ENCODE data around the gene ARID4B. TPM values are rescaled to one million over a fixed set of nuclear protein-coding genes. Genes with fewer than 3 reads are reported as not detected.

The ARID4B gene
- total RNA-seq, 1 experiment from 2014 or later: 16.8 TPM

DNA sequence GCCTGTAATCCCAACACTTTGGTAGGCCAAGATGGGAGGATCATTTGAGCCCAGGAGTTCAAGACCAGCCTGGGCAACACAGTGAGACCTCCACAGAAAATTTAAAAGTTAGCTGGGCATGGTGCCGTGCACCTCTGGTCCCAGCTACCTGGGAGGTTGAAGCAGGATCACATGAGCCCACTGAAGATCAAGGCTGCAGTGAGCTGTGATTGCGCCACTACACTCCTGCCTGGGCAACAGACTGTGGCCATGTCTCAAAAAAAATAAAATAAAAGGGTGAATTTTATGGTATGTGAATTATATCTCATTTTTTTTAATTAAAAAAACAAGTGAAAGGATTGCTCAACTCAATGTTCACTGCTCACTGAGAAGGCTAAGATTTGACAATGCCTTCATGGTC is 8.7 kb downstream of the ARID4B start:
- TF ChIP-seq EZH2 (IDR thresholded peaks at IDR 0.05; ENCODE audit: low read length, unreplicated experiment) (no peak), EZH2phosphoT487 (IDR thresholded peaks at IDR 0.05; ENCODE audit: borderline replicate concordance, low read length) (no peak)
- TF ChIP-seq, protein P1, sequence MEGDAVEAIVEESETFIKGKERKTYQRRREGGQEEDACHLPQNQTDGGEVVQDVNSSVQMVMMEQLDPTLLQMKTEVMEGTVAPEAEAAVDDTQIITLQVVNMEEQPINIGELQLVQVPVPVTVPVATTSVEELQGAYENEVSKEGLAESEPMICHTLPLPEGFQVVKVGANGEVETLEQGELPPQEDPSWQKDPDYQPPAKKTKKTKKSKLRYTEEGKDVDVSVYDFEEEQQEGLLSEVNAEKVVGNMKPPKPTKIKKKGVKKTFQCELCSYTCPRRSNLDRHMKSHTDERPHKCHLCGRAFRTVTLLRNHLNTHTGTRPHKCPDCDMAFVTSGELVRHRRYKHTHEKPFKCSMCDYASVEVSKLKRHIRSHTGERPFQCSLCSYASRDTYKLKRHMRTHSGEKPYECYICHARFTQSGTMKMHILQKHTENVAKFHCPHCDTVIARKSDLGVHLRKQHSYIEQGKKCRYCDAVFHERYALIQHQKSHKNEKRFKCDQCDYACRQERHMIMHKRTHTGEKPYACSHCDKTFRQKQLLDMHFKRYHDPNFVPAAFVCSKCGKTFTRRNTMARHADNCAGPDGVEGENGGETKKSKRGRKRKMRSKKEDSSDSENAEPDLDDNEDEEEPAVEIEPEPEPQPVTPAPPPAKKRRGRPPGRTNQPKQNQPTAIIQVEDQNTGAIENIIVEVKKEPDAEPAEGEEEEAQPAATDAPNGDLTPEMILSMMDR (conservative IDR thresholded peaks at IDR 0.05; ENCODE audit: low read depth, low read length): no peak
- Histone ChIP-seq H3K4me1 (ENCODE audit: insufficient read depth, low read length) (no peaks in the 10 kb centered on the region), H3K4me3 (ENCODE audit: low read length) (no peak overlapping the region), H4K20me1 (ENCODE audit: low read length) (0 out of 2 replicates have a peak, but pooled peaks cover 1% of the 10 kb centered on the region), H3K79me2 (ENCODE audit: low read length) (peaks cover 92% of the 10 kb centered on the region), H3K27ac (ENCODE audit: low read length) (no peak overlapping the region), H3K4me2 (ENCODE audit: low read length) (no peak overlapping the region), H3K36me3 (ENCODE audit: low read depth, low read length) (0 out of 2 replicates have a peak, but pooled peaks cover 3% of the 10 kb centered on the region), H3F3A (ENCODE audit: low read length, unreplicated experiment) (no peaks in the 10 kb centered on the region), H3K9ac (ENCODE audit: low read length) (no peak overlapping the region), H3K9me2 (replicated peaks; ENCODE audit: low read length) (no peaks in the 10 kb centered on the region), H3K9me3 (ENCODE audit: low read length) (no peaks in the 10 kb centered on the region), H3K27me3 (ENCODE audit: low read length) (no peaks in the 10 kb centered on the region), H2AFZ (ENCODE audit: low read length) (no peak overlapping the region)
- CTCF ChIA-PET: no interaction called here
- DNase-seq: no peak
- BruUV-seq (replicated peaks): no TSS peak
- ATAC-seq: no peak
- intact Hi-C loops (cut with micrococcal nuclease): no loop called here
- POLR2A ChIA-PET (ENCODE audit: unreplicated experiment): no interaction called here

DNA sequence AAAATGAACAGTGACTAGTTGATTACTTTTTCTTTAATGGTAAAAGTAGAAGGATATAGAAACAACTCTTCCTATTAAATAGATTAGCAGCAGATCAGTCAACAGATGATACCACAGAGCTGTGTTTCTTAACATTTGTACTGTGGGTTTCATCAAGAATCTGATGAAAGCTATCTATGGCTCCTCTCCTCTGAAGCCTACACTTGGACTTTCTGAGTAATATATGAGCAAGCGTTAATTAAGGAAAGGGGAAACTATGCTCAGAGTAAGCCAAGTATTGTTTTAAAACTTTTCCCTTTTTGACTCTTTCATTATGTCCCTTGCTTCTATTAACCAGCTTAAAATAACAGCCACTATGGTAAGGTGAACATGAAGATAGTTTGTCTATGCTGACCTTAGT is 10.8 kb downstream of the ARID4B start:
- peaks cover 92% of the 10 kb centered on the region for H3K79me2 ChIP-seq (ENCODE audit: low read length)
- no peaks in the 10 kb centered on the region for H3K27me3 ChIP-seq (ENCODE audit: low read length)
- H3K27ac ChIP-seq (ENCODE audit: low read length): no peak overlapping the region
- H3K9ac ChIP-seq (ENCODE audit: low read length): no peak overlapping the region
- no peak overlapping the region for H2AFZ ChIP-seq (ENCODE audit: low read length)
- ChIA-PET CTCF (no interaction called here), POLR2A (ENCODE audit: unreplicated experiment) (no interaction called here)
- H3F3A ChIP-seq (ENCODE audit: low read length, unreplicated experiment): no peaks in the 10 kb centered on the region
- H4K20me1 ChIP-seq (ENCODE audit: low read length): 0 out of 2 replicates have a peak, but pooled peaks cover 11% of the 10 kb centered on the region
- H3K9me3 ChIP-seq (ENCODE audit: low read length): no peaks in the 10 kb centered on the region
- no peaks in the 10 kb centered on the region for H3K9me2 ChIP-seq (replicated peaks; ENCODE audit: low read length)
- ATAC-seq (no peak), DNase-seq (no peak)
- 0 out of 2 replicates have a peak, but pooled peaks cover 3% of the 10 kb centered on the region for H3K36me3 ChIP-seq (ENCODE audit: low read depth, low read length)
- no peak overlapping the region for H3K4me3 ChIP-seq (ENCODE audit: low read length)
- no peak overlapping the region for H3K4me2 ChIP-seq (ENCODE audit: low read length)
- H3K4me1 ChIP-seq (ENCODE audit: insufficient read depth, low read length): no peaks in the 10 kb centered on the region
- no TSS peak for BruUV-seq (replicated peaks)
- intact Hi-C loops (cut with micrococcal nuclease): no loop called here
- TF ChIP-seq, protein P1 (conservative IDR thresholded peaks at IDR 0.05; ENCODE audit: low read depth, low read length): no peak
- TF ChIP-seq EZH2 (IDR thresholded peaks at IDR 0.05; ENCODE audit: low read length, unreplicated experiment) (no peak), EZH2phosphoT487 (IDR thresholded peaks at IDR 0.05; ENCODE audit: borderline replicate concordance, low read length) (no peak)

DNA sequence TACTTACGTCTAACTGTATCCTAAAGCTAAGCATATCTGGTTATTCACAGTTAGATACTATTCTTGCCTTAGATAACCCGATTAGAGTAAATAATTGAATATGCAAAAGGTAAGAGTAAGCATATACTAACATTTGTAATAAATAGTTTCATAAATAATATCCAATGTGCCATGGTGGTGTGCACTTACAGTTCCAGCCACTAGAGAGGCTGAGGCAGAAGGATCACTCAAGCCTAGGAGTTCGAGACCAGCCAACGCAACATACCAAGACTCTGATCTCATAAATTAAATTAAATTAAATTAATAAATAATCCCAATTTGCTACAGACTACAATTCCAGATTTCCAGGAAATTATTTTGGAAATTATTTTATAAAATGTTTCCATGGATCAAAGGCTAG is 12.2 kb downstream of the ARID4B start:
- Histone ChIP-seq H3K79me2 (ENCODE audit: low read length) (peaks cover 91% of the 10 kb centered on the region), H3K9me3 (ENCODE audit: low read length) (no peaks in the 10 kb centered on the region), H3K4me3 (ENCODE audit: low read length) (no peak overlapping the region), H3K9ac (ENCODE audit: low read length) (no peak overlapping the region), H3F3A (ENCODE audit: low read length, unreplicated experiment) (no peaks in the 10 kb centered on the region), H3K27ac (ENCODE audit: low read length) (no peak overlapping the region), H2AFZ (ENCODE audit: low read length) (no peak overlapping the region), H3K27me3 (ENCODE audit: low read length) (no peaks in the 10 kb centered on the region), H4K20me1 (ENCODE audit: low read length) (0 out of 2 replicates have a peak, but pooled peaks cover 11% of the 10 kb centered on the region), H3K9me2 (replicated peaks; ENCODE audit: low read length) (no peaks in the 10 kb centered on the region), H3K36me3 (ENCODE audit: low read depth, low read length) (0 out of 2 replicates have a peak, but pooled peaks cover 1% of the 10 kb centered on the region), H3K4me1 (ENCODE audit: insufficient read depth, low read length) (no peaks in the 10 kb centered on the region), H3K4me2 (ENCODE audit: low read length) (no peak overlapping the region)
- ChIA-PET POLR2A (ENCODE audit: unreplicated experiment) (no interaction called here), CTCF (no interaction called here)
- no peak for ATAC-seq
- no peak for DNase-seq
- intact Hi-C loops (cut with micrococcal nuclease): no loop called here
- no TSS peak for BruUV-seq (replicated peaks)
- TF ChIP-seq EZH2 (IDR thresholded peaks at IDR 0.05; ENCODE audit: low read length, unreplicated experiment) (no peak), EZH2phosphoT487 (IDR thresholded peaks at IDR 0.05; ENCODE audit: borderline replicate concordance, low read length) (no peak)
- TF ChIP-seq, protein P1 (conservative IDR thresholded peaks at IDR 0.05; ENCODE audit: low read depth, low read length): no peak
